Astrocyte of the cerebellum (primary cell): Measurements from ENCODE around the gene MC1R.

Source experiments
- DNase-seq: peaks from one replicate; pipeline ENCODE4 v3.0.0-alpha.2; 2011; ENCODE audit warnings: low read depth
- H3K4me3 ChIP-seq: 2 replicates; pipeline ENCODE4 v1.5.1; 2011; ENCODE audit warnings: mild to moderate bottlenecking, low read depth, low read length, moderate library complexity
- in situ Hi-C: cut with HindIII; loops from 2 replicates; pipeline ENCODE4 v1.10.0; 2017; ENCODE audit warnings: low sequenced_read_pairs
- TF ChIP-seq, protein P1 (sequence below): IDR thresholded peaks from 2 replicates; pipeline ENCODE4 v1.5.1; 2012; ENCODE audit warnings: low read length, low read depth, moderate library complexity, mild to moderate bottlenecking; ENCODE audit errors: missing control alignments

MC1R gene

DNA sequence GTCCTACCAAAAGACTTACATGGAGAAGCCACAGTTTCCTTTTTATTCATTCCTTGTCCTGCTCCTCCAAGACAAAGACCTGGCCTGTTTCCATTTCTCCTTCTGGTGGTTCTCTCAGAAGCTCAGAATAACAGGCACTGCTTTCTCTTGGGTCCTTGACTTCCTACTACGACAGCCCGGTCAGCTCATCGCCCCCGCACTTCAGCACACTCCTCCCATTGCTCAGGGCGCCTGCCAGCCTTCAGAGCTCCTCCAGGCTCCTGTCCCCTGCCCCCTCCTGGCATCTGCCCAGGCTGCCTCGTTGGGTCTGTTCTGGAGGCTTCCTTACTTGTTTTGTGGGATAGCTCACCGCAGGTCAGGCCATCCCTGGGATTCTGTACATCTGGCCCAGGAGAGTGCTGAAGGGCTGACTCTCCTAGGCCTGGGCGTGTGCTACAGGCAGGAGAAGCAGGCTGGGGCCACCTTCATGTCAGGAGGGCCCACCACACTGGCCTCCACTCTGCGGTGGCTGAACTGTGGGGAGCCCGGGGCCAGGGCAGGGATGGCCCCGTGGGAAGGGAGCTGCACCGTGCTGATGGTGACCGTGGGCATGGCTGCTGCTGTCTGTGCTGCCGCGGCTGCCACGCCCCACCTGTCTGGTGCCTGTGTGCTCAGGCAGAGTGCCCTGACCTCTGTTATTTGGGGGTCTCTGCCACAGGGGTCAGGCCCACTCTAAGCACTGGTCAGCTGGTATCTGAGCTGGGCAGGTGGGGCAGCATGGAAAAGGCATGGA is 27.6 kb upstream of the MC1R start:
- no peak overlapping the region for H3K4me3 ChIP-seq
- TF ChIP-seq, protein P1, sequence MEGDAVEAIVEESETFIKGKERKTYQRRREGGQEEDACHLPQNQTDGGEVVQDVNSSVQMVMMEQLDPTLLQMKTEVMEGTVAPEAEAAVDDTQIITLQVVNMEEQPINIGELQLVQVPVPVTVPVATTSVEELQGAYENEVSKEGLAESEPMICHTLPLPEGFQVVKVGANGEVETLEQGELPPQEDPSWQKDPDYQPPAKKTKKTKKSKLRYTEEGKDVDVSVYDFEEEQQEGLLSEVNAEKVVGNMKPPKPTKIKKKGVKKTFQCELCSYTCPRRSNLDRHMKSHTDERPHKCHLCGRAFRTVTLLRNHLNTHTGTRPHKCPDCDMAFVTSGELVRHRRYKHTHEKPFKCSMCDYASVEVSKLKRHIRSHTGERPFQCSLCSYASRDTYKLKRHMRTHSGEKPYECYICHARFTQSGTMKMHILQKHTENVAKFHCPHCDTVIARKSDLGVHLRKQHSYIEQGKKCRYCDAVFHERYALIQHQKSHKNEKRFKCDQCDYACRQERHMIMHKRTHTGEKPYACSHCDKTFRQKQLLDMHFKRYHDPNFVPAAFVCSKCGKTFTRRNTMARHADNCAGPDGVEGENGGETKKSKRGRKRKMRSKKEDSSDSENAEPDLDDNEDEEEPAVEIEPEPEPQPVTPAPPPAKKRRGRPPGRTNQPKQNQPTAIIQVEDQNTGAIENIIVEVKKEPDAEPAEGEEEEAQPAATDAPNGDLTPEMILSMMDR: no peak
- in situ Hi-C loops: no loop called here

DNA sequence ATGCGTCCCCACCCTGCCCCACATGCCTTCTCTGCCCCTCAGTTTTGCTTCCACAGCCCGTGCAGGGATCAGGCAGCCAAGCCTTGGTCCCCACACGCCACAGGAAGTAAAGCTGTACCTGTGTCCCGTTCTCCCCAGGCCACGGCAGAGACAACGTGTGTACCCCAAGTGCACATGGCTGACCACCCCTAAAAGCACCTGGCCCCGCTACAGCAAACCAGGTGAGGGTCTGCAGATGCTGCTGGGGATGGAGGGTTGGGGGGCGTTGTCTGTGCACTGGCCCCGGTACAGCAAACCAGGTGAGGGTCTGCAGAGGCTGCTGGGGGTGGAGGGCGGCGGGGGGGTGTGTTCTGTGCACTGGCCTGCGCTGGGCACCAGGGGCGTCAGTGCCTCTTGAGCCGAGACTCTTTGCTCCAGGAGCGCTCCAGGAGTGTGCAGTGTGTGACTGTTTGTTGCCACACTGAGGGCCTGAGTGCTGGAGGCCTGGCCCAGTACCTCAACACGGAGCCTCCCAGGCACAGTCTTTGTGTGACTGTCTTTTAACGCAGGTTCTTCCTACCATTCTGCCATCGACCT is 26.5 kb upstream of the MC1R start:
- in situ Hi-C loops: no loop called here
- no peak for DNase-seq
- TF ChIP-seq, protein P1: no peak
- no peak overlapping the region for H3K4me3 ChIP-seq

More for the DNA sequence above, 27.6 kb upstream of the MC1R start:
- DNase-seq: no peak

DNA sequence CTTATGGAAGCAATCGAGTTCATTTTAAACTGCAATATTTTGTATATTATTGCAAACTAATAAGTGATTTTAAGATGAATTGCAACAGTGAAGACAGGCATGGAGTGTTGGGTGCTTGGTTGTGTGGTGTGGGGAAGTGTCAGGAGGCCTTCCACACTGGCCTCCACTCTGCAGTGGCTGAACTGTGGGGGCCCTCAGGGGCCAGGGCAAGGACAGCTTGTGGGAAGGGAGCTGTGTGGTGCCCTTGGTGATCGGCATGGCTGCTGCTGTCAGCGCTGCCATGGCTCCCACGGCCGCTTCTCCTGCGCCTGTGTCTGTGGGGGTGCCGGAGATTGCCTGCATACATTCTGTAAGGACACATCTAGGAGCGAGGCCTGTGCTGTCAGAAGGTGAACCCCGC is 26.0 kb upstream of the MC1R start:
- H3K4me3 ChIP-seq: no peak overlapping the region
- DNase-seq: no peak
- TF ChIP-seq, protein P1: no peak
- in situ Hi-C loops: no loop called here

DNA sequence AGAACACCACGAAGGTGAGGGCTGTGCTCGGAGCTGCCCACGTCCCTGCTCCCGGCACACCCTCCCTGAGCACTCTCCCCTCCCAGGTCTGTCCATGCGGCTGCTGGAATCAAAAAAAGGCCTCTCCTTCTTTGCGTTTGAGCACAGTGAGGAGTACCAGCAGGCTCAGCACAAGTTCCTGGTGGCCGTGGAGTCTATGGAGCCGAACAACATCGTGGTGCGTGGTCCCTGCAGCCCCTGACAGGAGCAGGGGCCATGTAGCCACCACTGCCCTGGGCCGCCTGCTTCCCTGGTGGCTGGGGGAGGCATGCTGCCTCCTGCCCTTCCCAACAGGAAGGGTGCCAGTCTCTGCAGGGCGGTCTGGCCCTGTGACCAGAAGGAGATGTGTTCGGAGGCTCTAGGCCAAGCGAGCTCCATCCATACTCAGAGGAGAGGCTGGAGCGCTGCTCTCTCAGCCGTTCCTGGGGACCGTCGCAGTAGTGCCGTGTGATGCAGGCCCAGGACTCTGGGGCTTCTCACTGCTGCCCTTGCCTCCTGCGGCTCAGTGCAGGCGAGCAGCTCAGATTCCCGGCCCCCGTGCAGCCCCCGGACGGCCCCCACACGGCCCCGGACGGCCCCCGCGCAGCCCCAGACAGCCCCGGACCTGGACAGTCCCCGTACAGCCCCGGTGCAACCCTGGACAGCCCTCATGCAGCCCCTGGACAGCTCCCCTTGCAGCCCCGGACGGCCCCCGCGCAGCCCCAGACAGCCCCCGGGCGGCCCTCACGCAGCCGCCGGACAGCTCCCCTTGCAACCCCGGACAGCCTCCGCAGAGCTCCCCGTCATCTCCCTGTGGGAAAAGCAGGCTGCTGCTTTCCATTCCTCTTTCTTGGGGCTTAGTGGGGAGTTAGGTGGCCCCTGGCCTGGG is 24.8 kb upstream of the MC1R start:
- DNase-seq: no peak
- H3K4me3 ChIP-seq: no peak overlapping the region
- in situ Hi-C loops: no loop called here
- TF ChIP-seq, protein P1: no peak

DNA sequence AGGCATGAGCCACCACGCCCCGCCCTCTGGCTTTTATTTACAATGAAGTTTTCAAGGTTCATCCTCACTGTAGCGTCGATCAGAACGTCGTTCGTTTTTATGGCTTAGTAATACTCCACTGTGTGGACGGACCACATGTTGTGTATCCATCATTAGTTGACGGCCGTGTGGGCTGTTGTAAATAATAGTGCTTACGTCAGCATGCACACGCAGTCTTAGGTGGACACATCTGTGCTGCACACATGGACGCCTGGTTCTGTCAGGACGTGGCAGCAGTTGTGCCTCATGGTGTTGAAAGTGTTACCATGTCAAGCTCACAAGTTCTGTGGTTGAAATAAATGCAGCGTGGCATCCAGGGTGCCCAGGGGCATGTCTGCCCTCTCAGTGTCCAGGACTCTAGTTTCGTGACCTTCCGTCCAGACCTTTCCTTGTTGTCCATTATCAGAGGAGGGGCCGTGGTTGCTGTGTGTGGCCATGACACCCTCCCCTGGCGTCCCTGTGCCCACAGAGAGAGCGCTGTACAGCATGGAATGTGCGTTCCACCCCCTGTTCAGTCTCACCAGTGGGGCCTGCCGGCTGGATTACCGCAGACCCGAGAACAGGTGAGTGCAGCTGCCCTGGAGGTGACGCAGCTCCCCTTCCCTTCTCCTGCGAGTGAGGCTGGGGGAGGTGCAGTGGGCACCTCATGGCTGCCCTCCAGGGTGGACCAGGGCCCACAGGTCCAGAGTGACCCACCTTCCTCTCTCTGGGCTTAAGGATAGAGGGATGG is 23.0 kb upstream of the MC1R start:
- no peak for DNase-seq
- H3K4me3 ChIP-seq: no peak overlapping the region
- TF ChIP-seq, protein P1: no peak
- in situ Hi-C loops: no loop called here

DNA sequence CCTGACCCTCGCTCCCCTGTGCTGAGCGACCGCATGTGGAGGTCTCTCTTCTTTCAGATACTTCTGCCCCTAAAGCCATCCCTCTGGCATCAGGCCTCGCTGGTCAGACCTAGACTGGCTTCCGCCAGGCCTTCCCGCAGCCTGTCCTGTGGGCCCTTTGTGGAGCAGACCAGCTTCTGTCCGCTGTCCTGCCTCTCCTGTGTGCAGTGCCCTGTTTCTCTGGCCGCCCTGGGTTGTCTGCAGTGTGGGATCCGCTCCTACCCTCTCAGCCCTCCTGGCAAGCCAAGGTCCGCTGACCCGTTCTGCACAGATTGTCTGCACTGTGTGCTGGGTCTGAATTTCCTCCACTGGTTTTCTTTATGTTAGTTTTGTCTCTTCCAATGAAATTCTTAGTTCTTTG is 21.5 kb upstream of the MC1R start:
- TF ChIP-seq, protein P1: no peak
- DNase-seq: no peak
- no peak overlapping the region for H3K4me3 ChIP-seq
- in situ Hi-C loops: no loop called here
